K562 (cell line): ENCODE results near the gene FAM83E. TPM values are rescaled to one million over a fixed set of nuclear protein-coding genes. Genes with fewer than 3 reads are reported as not detected.

ENCODE experiments used
- ATAC-seq: fragments of 200-7000 bp; cut with Tn5 transposase; 3 replicates; pipeline ENCODE4 v1.9.1; 2020; ENCODE audit warnings: moderate library complexity
- BruUV-seq: library from RNA; stranded (reverse); fragments of 400-500 nt; replicated peaks from 2 replicates; lab custom pipeline; 2021; lab: Mats Ljungman, UMichigan
- CTCF ChIA-PET: fragments of 300-600 bp; formaldehyde crosslinking; extraction: SDS; loops from one replicate; lab custom pipeline; 2021; ENCODE audit warnings: low intra/inter-chr PET ratio; lab: Yijun Ruan, JAX
- POLR2A ChIA-PET: fragments of 300-600, 350-650 bp; sonication (Branson Sonifier 250); formaldehyde crosslinking; extraction: SDS; loops from one replicate; lab custom pipeline; 2021; ENCODE audit warnings: antibody characterized with exemption, inconsistent platforms; lab: Yijun Ruan, JAX
- DNase-seq, 4 experiments: peaks; one replicate each; pipeline versions ENCODE4 v3.0.0 to v3.0.0-alpha.2; 2011 to 2018; ENCODE audit warnings: low spot score in 3 of 4, mixed read lengths in 3 of 4; ENCODE audit errors: extremely low read depth in 1 of 4
- FAIRE-seq: peaks from 2 replicates; lab custom pipeline; 2011; peaks lifted over from hg19 to GRCh38; lab: Jason Lieb, UNC
- H2AFZ ChIP-seq: 2 replicates; pipeline ENCODE4 v1.6.0; 2011; ENCODE audit warnings: low read depth, low read length, control low read depth, inconsistent platforms
- H3K27ac ChIP-seq: fragments of 200-600 bp; 3 replicates; pipeline ENCODE4 v1.8.0; 2011; ENCODE audit warnings: low read depth, mild to moderate bottlenecking, control low read depth, inconsistent platforms, low read length, moderate library complexity, mixed read lengths; ENCODE audit errors: extremely low read depth
- H3K27me3 ChIP-seq, 2 experiments: fragments of 300-600 bp in 1 of 2; 2 replicates in 1 of 2; 3 replicates in 1 of 2; pipeline versions ENCODE4 v1.6.0 to v1.8.0; 2011; ENCODE audit warnings: inconsistent platforms in 2 of 2, low read length in 2 of 2, mild to moderate bottlenecking in 1 of 2, mixed read lengths in 1 of 2, moderate library complexity in 1 of 2; ENCODE audit not compliant: control insufficient read depth in 2 of 2, insufficient read depth in 2 of 2
- H3K36me3 ChIP-seq: fragments of 300-600 bp; 3 replicates; pipeline ENCODE4 v1.8.0; 2011; ENCODE audit warnings: mild to moderate bottlenecking, low read length, inconsistent platforms; ENCODE audit not compliant: control insufficient read depth, insufficient read depth
- H3K4me1 ChIP-seq, 2 experiments: fragments of 200-600 bp in 1 of 2; replicated peaks in 1 of 2; 2 replicates in 1 of 2; 3 replicates in 1 of 2; pipeline versions ENCODE4 v1.5.1 to v1.8.0; 2011; ENCODE audit warnings: inconsistent platforms in 2 of 2, low read length in 2 of 2, mild to moderate bottlenecking in 1 of 2, mixed read lengths in 1 of 2, moderate library complexity in 1 of 2; ENCODE audit not compliant: control insufficient read depth in 2 of 2, insufficient read depth in 2 of 2
- H3K4me2 ChIP-seq: 2 replicates; pipeline ENCODE4 v1.6.1; 2011; ENCODE audit warnings: low read length, control low read depth, inconsistent platforms, mixed read lengths; ENCODE audit not compliant: insufficient read depth
- H3K4me3 ChIP-seq: fragments of 200-600 bp; sonication (generic), shearing (Covaris generic); 2 replicates; pipeline ENCODE4 v1.5.1; 2016; ENCODE audit warnings: control low read depth, inconsistent platforms
- H3K79me2 ChIP-seq: fragments of 200-600 bp; 3 replicates; pipeline ENCODE4 v1.8.0; 2011; ENCODE audit warnings: low read length, inconsistent platforms; ENCODE audit not compliant: control insufficient read depth, insufficient read depth
- H3K9ac ChIP-seq, 2 experiments: 2 replicates each; pipeline versions ENCODE4 v1.6.0 to v1.6.1; 2011; ENCODE audit warnings: low read depth in 2 of 2, low read length in 2 of 2, control low read depth in 1 of 2, inconsistent platforms in 1 of 2, mild to moderate bottlenecking in 1 of 2, mixed read lengths in 1 of 2; ENCODE audit not compliant: insufficient read depth in 1 of 2
- H3K9me1 ChIP-seq: one replicate; pipeline ENCODE4 v1.6.0; 2011; ENCODE audit warnings: inconsistent platforms, mild to moderate bottlenecking, low read length, moderate library complexity; ENCODE audit not compliant: control insufficient read depth, insufficient read depth
- H3K9me3 ChIP-seq: replicated peaks from 2 replicates; pipeline ENCODE4 v1.5.1; 2011; ENCODE audit warnings: low read depth, low read length, inconsistent platforms; ENCODE audit not compliant: control insufficient read depth, insufficient read depth
- H4K20me1 ChIP-seq: replicated peaks from 2 replicates; pipeline ENCODE4 v1.6.1; 2011; ENCODE audit warnings: low read length, inconsistent platforms, mixed read lengths; ENCODE audit not compliant: control insufficient read depth, insufficient read depth
- BRD4 ChIP-seq: fragments of 200-600 bp; sonication (generic); IDR thresholded peaks from 2 replicates; pipeline ENCODE4 v1.6.1; 2017; ENCODE audit warnings: inconsistent platforms
- CBX3 ChIP-seq, 2 experiments: IDR thresholded peaks; 1 replicate in 1 of 2; 2 replicates in 1 of 2; pipeline ENCODE4 v1.6.1; 2012; ENCODE audit warnings: inconsistent platforms in 2 of 2, low read length in 2 of 2, borderline replicate concordance in 1 of 2, control low read depth in 1 of 2
- CTCF ChIP-seq, 3 experiments: IDR thresholded peaks in 2 of 3; conservative IDR thresholded peaks in 1 of 3; 2 replicates each; pipeline ENCODE4 v1.5.1; 2011 to 2012; ENCODE audit warnings: low read length in 3 of 3, mild to moderate bottlenecking in 3 of 3, control low read depth in 2 of 3, improper control_type of control experiment in 1 of 3, inconsistent platforms in 1 of 3, low read depth in 1 of 3, mixed read lengths in 1 of 3, moderate library complexity in 1 of 3; ENCODE audit not compliant: insufficient read depth in 2 of 3
- SRSF3 ChIP-seq: fragments of 200-400 bp; formaldehyde crosslinking; IDR thresholded peaks from 2 replicates; pipeline ENCODE4 v1.6.1; 2016; ENCODE audit warnings: mild to moderate bottlenecking, low read length, moderate library complexity; ENCODE audit not compliant: insufficient read depth
- ZNF121 ChIP-seq: sonication (generic); formaldehyde crosslinking; conservative IDR thresholded peaks from 2 replicates; pipeline ENCODE4 v1.8.0; 2022; ENCODE audit warnings: missing genetic modification reagents
- ZNF311 ChIP-seq: fragments of 250-450 bp; sonication (Bioruptor Pico); IDR thresholded peaks from 2 replicates; pipeline ENCODE4 v1.4.0; 2020; ENCODE audit warnings: mild to moderate bottlenecking, moderate library complexity
- ZNF444 ChIP-seq: fragments of 250-450 bp; sonication (Bioruptor Pico); IDR thresholded peaks from 2 replicates; pipeline ENCODE4 v1.4.0; 2020; ENCODE audit warnings: mild to moderate bottlenecking, moderate library complexity
- WGBS: fragments of 100-300 bp; shearing (Covaris generic); methylation state at CpG from one replicate; pipeline ENCODE4 v1.1.6; 2016; ENCODE audit warnings: low coverage, mixed read lengths; ENCODE audit not compliant: insufficient coverage; ENCODE audit errors: missing lambda C conversion rate; 5-methylcytosine and 5-hydroxymethylcytosine counted together
- in situ Hi-C: fragments of 300-500 bp; cut with MboI; formaldehyde crosslinking; loops from 4 replicates; pipeline ENCODE4 v1.15.0; 2018; ENCODE audit warnings: inconsistent platforms, mixed read lengths
- intact Hi-C: fragments of 100-400 bp; cut with micrococcal nuclease; formaldehyde crosslinking; loops from 2 replicates; pipeline ENCODE4 v1.14.2; 2022
- polyA plus RNA-seq, 8 experiments: library from polyadenylated mRNA; depleted of rRNA in 4 of 8; stranded (reverse) in 5 of 8; unstranded in 3 of 8; fragments of >200 nt; fragmentation: Nextera tagmentation in 2 of 8; fragmentation: Illumina TruSeq in 1 of 8; extraction: Ambion mirVana in 2 of 8; extraction: Trizol in 1 of 8; gene quantifications; 2 replicates each; pipeline versions ENCODE4 v1.2.1 to v1.2.3, GENCODE V29; 2011 to 2014; ENCODE audit warnings: inconsistent platforms in 1 of 8, missing spikeins in 1 of 8
- total RNA-seq, 7 experiments: library from RNA; depleted of rRNA in 6 of 7; stranded (reverse); fragments of >200 nt in 6 of 7; fragmentation: Illumina TruSeq in 2 of 7; extraction: Trizol in 2 of 7; gene quantifications; 2 replicates each; pipeline versions ENCODE4 v1.2.1 to v1.2.3, GENCODE V29; 2011 to 2021; ENCODE audit warnings: low replicate concordance in 1 of 7
- TF ChIP-seq, protein P1 (sequence below): fragments of 450-650 bp; IDR thresholded peaks from 2 replicates; pipeline ENCODE4 v1.6.1; 2016; ENCODE audit warnings: mild to moderate bottlenecking, moderate library complexity

Gene FAM83E
- total and polyA plus RNA-seq, 9 of the 15 experiments (the other 6 are each of a cell fraction or from before 2014, with no cell fraction given), result 0.15 to 0.87 (median 0.29) TPM; not detected in 4

- ATAC-seq, result no peak
- Histone ChIP-seq H3K4me2 (peak overlapping the region; percentile 91), H3K27ac (peak overlapping the region; percentile 78), H3K27me3 (no peaks in the 10 kb centered on the region), H3K79me2 (peaks cover 44% of the 10 kb centered on the region), H2AFZ (no peak overlapping the region), H4K20me1 (peaks cover 37% of the 10 kb centered on the region), H3K9me1 (peaks cover 11% of the 10 kb centered on the region), H3K9ac (peak overlapping the region; percentile 94 to 95), H3K4me1 (peaks cover 33 to 58% of the 10 kb centered on the region in 2 experiments; a peak in 4 of 5 replicates), H3K36me3 (peaks cover 38% of the 10 kb centered on the region; the same call in 2 of the 3 replicates), H3K4me3 (peak overlapping the region; percentile 64), H3K9me3 (no peaks in the 10 kb centered on the region)
- WGBS, result under 1% methylated on average over 18 of the region's 18 CpGs
- intact Hi-C loops, result no loop called here
- no peak for DNase-seq
- BruUV-seq, result TSS peak; percentile 76
- POLR2A ChIA-PET, result interaction anchor here (0.6 to 4.7 kb wide), 18 partner anchors 9 to 224 kb away, joined by 3 to 85 read pairs (median 4); partner anchors contain the start of genes DBP and SPACA4
- peak; percentile 64 for FAIRE-seq
- CTCF ChIA-PET, result no interaction called here
- in situ Hi-C loops, result no loop called here
- no peak for TF ChIP-seq CTCF (IDR thresholded peaks at IDR 0.05 in 2 of 3, conservative IDR thresholded peaks at IDR 0.05 in 1 of 3; ENCODE audit: insufficient read depth in 2 of 3, low read depth in 1 of 3, low read length in 3 of 3)
- peak; percentile 56 for TF ChIP-seq ZNF121 (CRISPR knock-in tag)
- 0 out of 2 replicates have a peak, but pooled peaks have one; percentile 33 for TF ChIP-seq SRSF3
- TF ChIP-seq BRD4, result peak; percentile 71; the same call in 1 of the 2 replicates
- TF ChIP-seq ZNF311 (CRISPR knock-in tag), result no peak
- no peak for TF ChIP-seq CBX3 (IDR thresholded peaks at IDR 0.05; ENCODE audit: borderline replicate concordance in 1 of 2, low read length in 2 of 2)
- TF ChIP-seq, protein P1, sequence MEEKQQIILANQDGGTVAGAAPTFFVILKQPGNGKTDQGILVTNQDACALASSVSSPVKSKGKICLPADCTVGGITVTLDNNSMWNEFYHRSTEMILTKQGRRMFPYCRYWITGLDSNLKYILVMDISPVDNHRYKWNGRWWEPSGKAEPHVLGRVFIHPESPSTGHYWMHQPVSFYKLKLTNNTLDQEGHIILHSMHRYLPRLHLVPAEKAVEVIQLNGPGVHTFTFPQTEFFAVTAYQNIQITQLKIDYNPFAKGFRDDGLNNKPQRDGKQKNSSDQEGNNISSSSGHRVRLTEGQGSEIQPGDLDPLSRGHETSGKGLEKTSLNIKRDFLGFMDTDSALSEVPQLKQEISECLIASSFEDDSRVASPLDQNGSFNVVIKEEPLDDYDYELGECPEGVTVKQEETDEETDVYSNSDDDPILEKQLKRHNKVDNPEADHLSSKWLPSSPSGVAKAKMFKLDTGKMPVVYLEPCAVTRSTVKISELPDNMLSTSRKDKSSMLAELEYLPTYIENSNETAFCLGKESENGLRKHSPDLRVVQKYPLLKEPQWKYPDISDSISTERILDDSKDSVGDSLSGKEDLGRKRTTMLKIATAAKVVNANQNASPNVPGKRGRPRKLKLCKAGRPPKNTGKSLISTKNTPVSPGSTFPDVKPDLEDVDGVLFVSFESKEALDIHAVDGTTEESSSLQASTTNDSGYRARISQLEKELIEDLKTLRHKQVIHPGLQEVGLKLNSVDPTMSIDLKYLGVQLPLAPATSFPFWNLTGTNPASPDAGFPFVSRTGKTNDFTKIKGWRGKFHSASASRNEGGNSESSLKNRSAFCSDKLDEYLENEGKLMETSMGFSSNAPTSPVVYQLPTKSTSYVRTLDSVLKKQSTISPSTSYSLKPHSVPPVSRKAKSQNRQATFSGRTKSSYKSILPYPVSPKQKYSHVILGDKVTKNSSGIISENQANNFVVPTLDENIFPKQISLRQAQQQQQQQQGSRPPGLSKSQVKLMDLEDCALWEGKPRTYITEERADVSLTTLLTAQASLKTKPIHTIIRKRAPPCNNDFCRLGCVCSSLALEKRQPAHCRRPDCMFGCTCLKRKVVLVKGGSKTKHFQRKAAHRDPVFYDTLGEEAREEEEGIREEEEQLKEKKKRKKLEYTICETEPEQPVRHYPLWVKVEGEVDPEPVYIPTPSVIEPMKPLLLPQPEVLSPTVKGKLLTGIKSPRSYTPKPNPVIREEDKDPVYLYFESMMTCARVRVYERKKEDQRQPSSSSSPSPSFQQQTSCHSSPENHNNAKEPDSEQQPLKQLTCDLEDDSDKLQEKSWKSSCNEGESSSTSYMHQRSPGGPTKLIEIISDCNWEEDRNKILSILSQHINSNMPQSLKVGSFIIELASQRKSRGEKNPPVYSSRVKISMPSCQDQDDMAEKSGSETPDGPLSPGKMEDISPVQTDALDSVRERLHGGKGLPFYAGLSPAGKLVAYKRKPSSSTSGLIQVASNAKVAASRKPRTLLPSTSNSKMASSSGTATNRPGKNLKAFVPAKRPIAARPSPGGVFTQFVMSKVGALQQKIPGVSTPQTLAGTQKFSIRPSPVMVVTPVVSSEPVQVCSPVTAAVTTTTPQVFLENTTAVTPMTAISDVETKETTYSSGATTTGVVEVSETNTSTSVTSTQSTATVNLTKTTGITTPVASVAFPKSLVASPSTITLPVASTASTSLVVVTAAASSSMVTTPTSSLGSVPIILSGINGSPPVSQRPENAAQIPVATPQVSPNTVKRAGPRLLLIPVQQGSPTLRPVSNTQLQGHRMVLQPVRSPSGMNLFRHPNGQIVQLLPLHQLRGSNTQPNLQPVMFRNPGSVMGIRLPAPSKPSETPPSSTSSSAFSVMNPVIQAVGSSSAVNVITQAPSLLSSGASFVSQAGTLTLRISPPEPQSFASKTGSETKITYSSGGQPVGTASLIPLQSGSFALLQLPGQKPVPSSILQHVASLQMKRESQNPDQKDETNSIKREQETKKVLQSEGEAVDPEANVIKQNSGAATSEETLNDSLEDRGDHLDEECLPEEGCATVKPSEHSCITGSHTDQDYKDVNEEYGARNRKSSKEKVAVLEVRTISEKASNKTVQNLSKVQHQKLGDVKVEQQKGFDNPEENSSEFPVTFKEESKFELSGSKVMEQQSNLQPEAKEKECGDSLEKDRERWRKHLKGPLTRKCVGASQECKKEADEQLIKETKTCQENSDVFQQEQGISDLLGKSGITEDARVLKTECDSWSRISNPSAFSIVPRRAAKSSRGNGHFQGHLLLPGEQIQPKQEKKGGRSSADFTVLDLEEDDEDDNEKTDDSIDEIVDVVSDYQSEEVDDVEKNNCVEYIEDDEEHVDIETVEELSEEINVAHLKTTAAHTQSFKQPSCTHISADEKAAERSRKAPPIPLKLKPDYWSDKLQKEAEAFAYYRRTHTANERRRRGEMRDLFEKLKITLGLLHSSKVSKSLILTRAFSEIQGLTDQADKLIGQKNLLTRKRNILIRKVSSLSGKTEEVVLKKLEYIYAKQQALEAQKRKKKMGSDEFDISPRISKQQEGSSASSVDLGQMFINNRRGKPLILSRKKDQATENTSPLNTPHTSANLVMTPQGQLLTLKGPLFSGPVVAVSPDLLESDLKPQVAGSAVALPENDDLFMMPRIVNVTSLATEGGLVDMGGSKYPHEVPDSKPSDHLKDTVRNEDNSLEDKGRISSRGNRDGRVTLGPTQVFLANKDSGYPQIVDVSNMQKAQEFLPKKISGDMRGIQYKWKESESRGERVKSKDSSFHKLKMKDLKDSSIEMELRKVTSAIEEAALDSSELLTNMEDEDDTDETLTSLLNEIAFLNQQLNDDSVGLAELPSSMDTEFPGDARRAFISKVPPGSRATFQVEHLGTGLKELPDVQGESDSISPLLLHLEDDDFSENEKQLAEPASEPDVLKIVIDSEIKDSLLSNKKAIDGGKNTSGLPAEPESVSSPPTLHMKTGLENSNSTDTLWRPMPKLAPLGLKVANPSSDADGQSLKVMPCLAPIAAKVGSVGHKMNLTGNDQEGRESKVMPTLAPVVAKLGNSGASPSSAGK, result no peak
- no peak for TF ChIP-seq ZNF444
Observed at GRCh38 chr19:48618278-48618915, 3.5 kb upstream of the FAM83E start.
